ENCODE data around the gene CALN1.

The CALN1 gene

DNA sequence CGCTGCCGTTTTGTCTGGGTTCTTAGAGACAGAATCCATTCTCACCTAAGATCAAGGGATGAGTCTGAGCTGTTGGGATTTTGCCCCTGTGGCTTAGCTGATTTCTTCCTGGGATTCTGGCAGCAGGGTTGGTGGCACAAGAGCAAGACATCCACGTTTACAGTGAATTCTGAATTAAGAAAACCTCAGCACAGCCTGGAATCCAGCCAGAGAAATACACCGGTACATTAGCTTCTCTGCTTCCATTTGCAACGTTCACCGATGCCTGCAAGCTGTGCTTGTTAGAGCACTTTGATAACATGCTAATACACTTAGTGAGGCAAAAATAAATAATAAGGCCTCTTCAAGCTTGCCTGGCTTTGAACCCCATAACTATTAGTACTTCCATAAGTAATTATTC, 569.8 kb downstream of the CALN1 start:
- Histone ChIP-seq H3K23ac (ENCODE audit: low read length in 2 of 2) (no peak overlapping the region), H3K4me3 (ENCODE audit: insufficient read depth in 1 of 2, low read depth in 1 of 2, low read length in 2 of 2) (no peak overlapping the region), H2BK5ac (ENCODE audit: low read depth, low read length, poor library complexity, severe bottlenecking) (no peak overlapping the region), H2AFZ (ENCODE audit: low read depth, low read length) (no peak overlapping the region), H3K18ac (ENCODE audit: low read depth in 1 of 2, low read length in 2 of 2) (no peak overlapping the region), H2BK15ac (ENCODE audit: low read depth, poor library complexity, severe bottlenecking) (no peak overlapping the region), H3K27me3 (ENCODE audit: control insufficient read depth in 1 of 2, insufficient read depth in 1 of 2, low read length in 2 of 2) (peaks cover 0 to 5% of the 10 kb centered on the region in 2 experiments), H3K9ac (ENCODE audit: low read length) (no peak overlapping the region), H3K4me1 (ENCODE audit: control insufficient read depth, insufficient read depth, low read depth, low read length) (no peaks in the 10 kb centered on the region), H3K9me3 (ENCODE audit: control insufficient read depth, low read length) (no peaks in the 10 kb centered on the region), H2BK12ac (ENCODE audit: low read length in 2 of 2) (no peak overlapping the region), H3K4me2 (ENCODE audit: low read length, poor library complexity, severe bottlenecking) (no peak overlapping the region), H3K14ac (ENCODE audit: low read length in 2 of 2) (no peak overlapping the region), H3K36me3 (ENCODE audit: control insufficient read depth in 1 of 2, insufficient read depth in 2 of 2, low read depth in 1 of 2, low read length in 2 of 2) (no peaks in the 10 kb centered on the region), H3K79me1 (replicated peaks; ENCODE audit: low read length, poor library complexity, severe bottlenecking) (no peaks in the 10 kb centered on the region), H2AK5ac (ENCODE audit: low read length, severe bottlenecking) (no peak overlapping the region), H3K4ac (ENCODE audit: low read depth in 1 of 2, low read length in 2 of 2) (no peak overlapping the region), H4K91ac (ENCODE audit: low read length) (no peak overlapping the region), H2BK120ac (ENCODE audit: low read depth, low read length) (no peak overlapping the region), H4K8ac (ENCODE audit: low read length) (no peak overlapping the region), H3K27ac (ENCODE audit: low read length, poor library complexity, severe bottlenecking) (no peak overlapping the region)
- 50% methylated on average over 6 of the region's 6 CpGs for WGBS
- DNase-seq = no peak

DNA sequence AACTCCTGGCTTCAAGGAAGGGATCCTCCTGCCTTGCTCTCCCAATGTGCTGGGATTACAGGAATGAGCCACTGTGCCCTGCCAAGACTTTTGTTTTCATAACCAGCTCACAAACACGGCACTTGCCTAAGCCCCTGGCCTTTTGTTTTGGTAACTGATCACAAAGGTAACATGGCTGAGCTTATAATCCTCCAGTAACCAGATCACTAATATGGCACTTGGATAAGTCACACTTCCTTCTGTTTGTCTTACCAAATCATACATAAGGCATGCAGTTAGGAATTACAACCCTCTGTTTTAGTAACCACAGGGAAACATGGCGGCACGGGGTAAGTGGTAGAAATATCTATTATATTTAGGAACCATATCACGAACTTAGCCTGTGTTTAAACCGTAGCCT, 577.1 kb downstream of the CALN1 start:
- Histone ChIP-seq H3K36me3 (ENCODE audit: control insufficient read depth in 1 of 2, insufficient read depth in 2 of 2, low read depth in 1 of 2, low read length in 2 of 2) (no peaks in the 10 kb centered on the region), H4K8ac (ENCODE audit: low read length) (no peak overlapping the region), H3K9ac (ENCODE audit: low read length) (no peak overlapping the region)

DNA sequence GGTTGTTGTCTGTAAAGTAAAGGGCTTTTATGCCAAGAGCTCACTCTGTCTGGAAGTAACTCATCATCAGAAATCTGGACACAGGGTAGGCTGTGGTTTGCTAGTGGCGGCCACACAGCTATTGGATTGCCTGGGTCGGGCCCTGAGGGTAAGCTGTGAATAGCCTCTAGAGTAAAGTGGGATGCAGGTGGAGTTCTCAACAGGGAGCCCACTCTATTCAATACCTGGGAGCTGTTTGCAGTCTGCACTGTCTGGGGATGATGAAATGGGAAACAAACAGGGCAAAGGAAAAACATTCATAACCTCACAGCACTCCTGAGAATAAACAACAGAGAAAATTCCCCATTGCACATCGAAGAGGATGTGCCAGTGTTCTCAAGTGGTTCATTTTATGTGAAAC, 582.6 kb downstream of the CALN1 start:
- Histone ChIP-seq H3K18ac (ENCODE audit: low read depth in 1 of 2, low read length in 2 of 2) (no peak overlapping the region), H2BK120ac (ENCODE audit: low read depth, low read length) (no peak overlapping the region), H3K79me1 (replicated peaks; ENCODE audit: low read length, poor library complexity, severe bottlenecking) (no peaks in the 10 kb centered on the region), H3K9me3 (ENCODE audit: control insufficient read depth, low read length) (no peaks in the 10 kb centered on the region), H3K4me3 (ENCODE audit: insufficient read depth in 1 of 2, low read depth in 1 of 2, low read length in 2 of 2) (no peak overlapping the region), H3K27me3 (ENCODE audit: control insufficient read depth in 1 of 2, insufficient read depth in 1 of 2, low read length in 2 of 2) (peaks cover 0 to 4% of the 10 kb centered on the region in 2 experiments), H2BK15ac (ENCODE audit: low read depth, poor library complexity, severe bottlenecking) (no peak overlapping the region), H2BK5ac (ENCODE audit: low read depth, low read length, poor library complexity, severe bottlenecking) (no peak overlapping the region), H3K9ac (ENCODE audit: low read length) (no peak overlapping the region), H3K4ac (ENCODE audit: low read depth in 1 of 2, low read length in 2 of 2) (no peak overlapping the region), H3K23ac (ENCODE audit: low read length in 2 of 2) (no peak overlapping the region), H3K36me3 (ENCODE audit: control insufficient read depth in 1 of 2, insufficient read depth in 2 of 2, low read depth in 1 of 2, low read length in 2 of 2) (no peaks in the 10 kb centered on the region), H3K4me2 (ENCODE audit: low read length, poor library complexity, severe bottlenecking) (no peak overlapping the region), H3K27ac (ENCODE audit: low read length, poor library complexity, severe bottlenecking) (no peak overlapping the region), H3K4me1 (ENCODE audit: control insufficient read depth, insufficient read depth, low read depth, low read length) (peaks cover 7% of the 10 kb centered on the region), H2BK12ac (ENCODE audit: low read length in 2 of 2) (no peak overlapping the region), H2AFZ (ENCODE audit: low read depth, low read length) (no peak overlapping the region), H4K91ac (ENCODE audit: low read length) (no peak overlapping the region), H2AK5ac (ENCODE audit: low read length, severe bottlenecking) (no peak overlapping the region), H3K14ac (ENCODE audit: low read length in 2 of 2) (no peak overlapping the region), H4K8ac (ENCODE audit: low read length) (no peak overlapping the region)
- 71% methylated on average over 2 of the region's 3 CpGs for WGBS
- no peak for DNase-seq

More for the DNA sequence above, 577.1 kb downstream of the CALN1 start:
- Histone ChIP-seq H3K14ac (ENCODE audit: low read length in 2 of 2) (no peak overlapping the region), H2BK120ac (ENCODE audit: low read depth, low read length) (no peak overlapping the region), H3K23ac (ENCODE audit: low read length in 2 of 2) (no peak overlapping the region), H2AFZ (ENCODE audit: low read depth, low read length) (no peak overlapping the region), H4K91ac (ENCODE audit: low read length) (no peak overlapping the region), H3K9me3 (ENCODE audit: control insufficient read depth, low read length) (no peaks in the 10 kb centered on the region), H2AK5ac (ENCODE audit: low read length, severe bottlenecking) (no peak overlapping the region), H3K79me1 (replicated peaks; ENCODE audit: low read length, poor library complexity, severe bottlenecking) (no peaks in the 10 kb centered on the region), H2BK15ac (ENCODE audit: low read depth, poor library complexity, severe bottlenecking) (no peak overlapping the region), H3K4ac (ENCODE audit: low read depth in 1 of 2, low read length in 2 of 2) (no peak overlapping the region), H3K4me2 (ENCODE audit: low read length, poor library complexity, severe bottlenecking) (no peak overlapping the region), H3K4me1 (ENCODE audit: control insufficient read depth, insufficient read depth, low read depth, low read length) (peaks cover 1% of the 10 kb centered on the region), H3K27ac (ENCODE audit: low read length, poor library complexity, severe bottlenecking) (no peak overlapping the region), H3K4me3 (ENCODE audit: insufficient read depth in 1 of 2, low read depth in 1 of 2, low read length in 2 of 2) (no peak overlapping the region), H3K27me3 (ENCODE audit: control insufficient read depth in 1 of 2, insufficient read depth in 1 of 2, low read length in 2 of 2) (no peaks in the 10 kb centered on the region), H3K18ac (ENCODE audit: low read depth in 1 of 2, low read length in 2 of 2) (no peak overlapping the region), H2BK12ac (ENCODE audit: low read length in 2 of 2) (no peak overlapping the region), H2BK5ac (ENCODE audit: low read depth, low read length, poor library complexity, severe bottlenecking) (no peak overlapping the region)
- DNase-seq = no peak
- 73% methylated on average over 3 of the region's 5 CpGs for WGBS

DNA sequence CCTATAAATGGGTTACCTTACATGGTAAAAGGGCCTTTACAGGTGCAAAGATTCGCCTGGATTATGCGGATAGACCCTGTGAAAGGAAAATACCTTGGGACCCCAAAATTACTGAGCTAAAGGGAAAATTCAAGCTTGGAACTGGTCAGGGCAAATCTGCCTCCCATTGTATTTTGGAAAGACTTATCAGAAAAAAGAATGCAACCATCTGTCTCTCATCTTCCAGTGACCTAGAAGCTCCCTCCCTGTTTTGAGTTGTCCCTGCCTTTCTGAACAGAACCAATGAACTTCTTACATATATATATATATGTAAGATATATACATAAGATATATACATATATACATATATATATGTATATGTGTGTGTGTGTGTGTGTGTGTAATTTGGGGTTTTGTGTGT, 583.8 kb downstream of the CALN1 start:
- peaks cover 0 to 4% of the 10 kb centered on the region in 2 experiments for H3K27me3 ChIP-seq (ENCODE audit: control insufficient read depth in 1 of 2, insufficient read depth in 1 of 2, low read length in 2 of 2)
- WGBS = 79% methylated on average over 2 of the region's 2 CpGs
- no peak overlapping the region for H4K91ac ChIP-seq (ENCODE audit: low read length)
- no peak overlapping the region for H4K8ac ChIP-seq (ENCODE audit: low read length)
- H2BK12ac ChIP-seq (ENCODE audit: low read length in 2 of 2) = no peak overlapping the region
- H3K23ac ChIP-seq (ENCODE audit: low read length in 2 of 2) = no peak overlapping the region
- H2BK5ac ChIP-seq (ENCODE audit: low read depth, low read length, poor library complexity, severe bottlenecking) = no peak overlapping the region
- H3K18ac ChIP-seq (ENCODE audit: low read depth in 1 of 2, low read length in 2 of 2) = no peak overlapping the region
- H2AFZ ChIP-seq (ENCODE audit: low read depth, low read length) = no peak overlapping the region
- H3K27ac ChIP-seq (ENCODE audit: low read length, poor library complexity, severe bottlenecking) = no peak overlapping the region
- H3K4me2 ChIP-seq (ENCODE audit: low read length, poor library complexity, severe bottlenecking) = no peak overlapping the region
- no peak overlapping the region for H2BK120ac ChIP-seq (ENCODE audit: low read depth, low read length)
- H3K4me1 ChIP-seq (ENCODE audit: control insufficient read depth, insufficient read depth, low read depth, low read length) = peaks cover 7% of the 10 kb centered on the region
- no peak overlapping the region for H2AK5ac ChIP-seq (ENCODE audit: low read length, severe bottlenecking)
- no peak overlapping the region for H3K14ac ChIP-seq (ENCODE audit: low read length in 2 of 2)
- H3K4ac ChIP-seq (ENCODE audit: low read depth in 1 of 2, low read length in 2 of 2) = no peak overlapping the region
- H2BK15ac ChIP-seq (ENCODE audit: low read depth, poor library complexity, severe bottlenecking) = no peak overlapping the region
- no peaks in the 10 kb centered on the region for H3K9me3 ChIP-seq (ENCODE audit: control insufficient read depth, low read length)
- no peak overlapping the region for H3K4me3 ChIP-seq (ENCODE audit: insufficient read depth in 1 of 2, low read depth in 1 of 2, low read length in 2 of 2)
- no peaks in the 10 kb centered on the region for H3K36me3 ChIP-seq (ENCODE audit: control insufficient read depth in 1 of 2, insufficient read depth in 2 of 2, low read depth in 1 of 2, low read length in 2 of 2)
- no peak for DNase-seq
- no peaks in the 10 kb centered on the region for H3K79me1 ChIP-seq (replicated peaks; ENCODE audit: low read length, poor library complexity, severe bottlenecking)
- H3K9ac ChIP-seq (ENCODE audit: low read length) = no peak overlapping the region
